Activated naive CD4-positive, alpha-beta T cell treated with anti-CD3 and anti-CD28 coated beads, Interleukin-2, amount 50 U/mL, for 72 hours (primary cell): ENCODE measurements around the gene RRP15. TPM values are rescaled to one million over a fixed set of nuclear protein-coding genes. Genes with fewer than 3 reads are reported as not detected.
A peak's percentile ranks its signal among the peaks of the same experiment; 100 is the strongest.

Experiments used
- ATAC-seq, 2 donors: fragments of 150-1000 bp; cut with Tn5 transposase; 2 replicates each; pipeline ENCODE4 v1.10.0; 2021; ENCODE audit warnings: mild to moderate bottlenecking in 2 of 2, moderate library complexity in 2 of 2
- DNase-seq, 2 donors: peaks; one replicate each; pipeline ENCODE4 v3.0.0; 2021 to 2022; ENCODE audit warnings: low spot score in 2 of 2
- H3K27ac Mint-ChIP-seq, 2 donors: one replicate each; pipeline ENCODE4 v1.8.0; 2022; ENCODE audit warnings: mild to moderate bottlenecking in 2 of 2, mixed read lengths in 2 of 2
- H3K36me3 Mint-ChIP-seq, 2 donors: one replicate each; pipeline ENCODE4 v1.8.0; 2022; ENCODE audit warnings: mixed read lengths in 2 of 2
- H3K9me3 Mint-ChIP-seq, 2 donors: one replicate each; pipeline ENCODE4 v1.8.0; 2022; ENCODE audit warnings: mixed read lengths in 2 of 2
- total RNA-seq, 2 donors: library from RNA; stranded (reverse); gene quantifications; one replicate each; pipeline ENCODE4 v1.2.3, GENCODE V29; 2022

Gene RRP15
- total RNA-seq, 2 donors from 2014 or later, result 7.9 to 18.8 TPM

DNA sequence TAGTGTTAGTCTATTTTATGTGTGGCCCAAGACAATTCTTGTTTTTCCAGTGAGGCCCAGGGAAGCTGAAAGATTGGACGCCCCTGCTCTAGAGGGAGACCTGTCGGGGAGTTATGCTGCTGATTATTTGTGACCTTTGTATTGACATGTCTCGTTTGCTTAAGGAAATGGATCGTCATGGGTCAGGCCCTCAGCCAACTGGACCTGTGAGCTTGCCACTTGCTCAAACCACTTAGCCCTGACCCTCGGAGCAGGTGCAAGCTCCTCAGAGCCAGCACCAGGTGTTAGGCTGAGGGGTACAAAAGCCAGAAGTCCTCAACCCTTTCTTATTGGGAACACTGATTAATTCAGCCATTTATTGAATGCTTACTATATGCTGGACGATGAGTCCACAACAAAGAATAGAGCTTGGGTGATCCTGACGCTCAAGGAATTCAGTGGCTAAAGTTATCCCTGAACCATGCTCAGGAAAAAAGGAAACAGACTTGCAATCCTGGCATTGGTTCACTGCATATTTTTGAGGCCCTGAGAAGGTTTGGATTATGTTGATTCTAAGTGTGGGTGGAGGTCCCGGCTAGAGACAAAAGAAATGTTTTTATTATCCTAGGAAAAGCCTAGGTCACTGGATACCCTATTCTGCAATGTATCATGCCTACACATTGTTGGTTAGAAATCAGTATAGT, 79.1 kb downstream of the RRP15 start:
- no peak for ATAC-seq
- Mint-ChIP-seq H3K27ac (no peak overlapping the region), H3K36me3 (no peaks in the 10 kb centered on the region), H3K9me3 (no peaks in the 10 kb centered on the region)
- no peak for DNase-seq

DNA sequence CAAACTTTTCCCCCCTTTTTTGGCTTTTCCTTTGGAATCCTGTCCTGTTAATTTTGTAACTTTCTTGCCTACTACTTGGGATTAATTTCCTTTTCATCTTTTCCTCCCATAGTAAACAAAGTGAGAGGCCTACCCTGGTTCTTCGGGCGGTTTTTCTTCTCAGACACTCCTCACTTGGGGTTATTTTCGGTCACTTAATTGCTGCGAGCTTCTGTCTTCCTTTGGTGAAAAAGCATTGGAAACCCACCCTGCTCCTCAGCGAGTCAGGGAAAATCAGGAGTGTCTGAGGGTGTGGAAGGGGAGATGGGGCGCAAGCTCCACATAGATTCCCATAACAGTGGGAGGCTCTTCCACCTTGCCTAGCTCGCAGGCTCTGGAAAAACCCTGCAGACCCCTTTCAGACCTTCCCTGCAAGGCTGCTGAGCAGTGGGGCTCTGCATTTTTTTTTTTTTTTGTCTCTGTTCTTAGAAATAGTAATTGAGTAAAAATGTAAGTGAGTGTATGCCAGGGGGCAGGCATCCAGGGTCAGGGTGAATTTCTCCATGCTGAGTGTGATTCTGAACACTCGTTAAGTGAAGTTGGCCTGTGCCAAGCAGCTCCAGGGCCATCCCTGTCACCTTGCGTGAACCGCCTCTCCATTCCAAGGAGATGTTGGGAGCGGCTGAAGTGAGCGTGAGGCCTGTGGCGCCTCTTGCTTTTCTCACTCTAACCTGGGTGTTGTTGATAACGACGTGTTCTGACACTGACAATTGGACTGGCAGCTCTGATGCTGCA, 80.3 kb downstream of the RRP15 start:
- peaks cover 0 to 6% of the 10 kb centered on the region in 2 donors for H3K36me3 Mint-ChIP-seq
- DNase-seq (no peak), ATAC-seq (no peak)
- no peaks in the 10 kb centered on the region for H3K9me3 Mint-ChIP-seq
- no peak overlapping the region for H3K27ac Mint-ChIP-seq

DNA sequence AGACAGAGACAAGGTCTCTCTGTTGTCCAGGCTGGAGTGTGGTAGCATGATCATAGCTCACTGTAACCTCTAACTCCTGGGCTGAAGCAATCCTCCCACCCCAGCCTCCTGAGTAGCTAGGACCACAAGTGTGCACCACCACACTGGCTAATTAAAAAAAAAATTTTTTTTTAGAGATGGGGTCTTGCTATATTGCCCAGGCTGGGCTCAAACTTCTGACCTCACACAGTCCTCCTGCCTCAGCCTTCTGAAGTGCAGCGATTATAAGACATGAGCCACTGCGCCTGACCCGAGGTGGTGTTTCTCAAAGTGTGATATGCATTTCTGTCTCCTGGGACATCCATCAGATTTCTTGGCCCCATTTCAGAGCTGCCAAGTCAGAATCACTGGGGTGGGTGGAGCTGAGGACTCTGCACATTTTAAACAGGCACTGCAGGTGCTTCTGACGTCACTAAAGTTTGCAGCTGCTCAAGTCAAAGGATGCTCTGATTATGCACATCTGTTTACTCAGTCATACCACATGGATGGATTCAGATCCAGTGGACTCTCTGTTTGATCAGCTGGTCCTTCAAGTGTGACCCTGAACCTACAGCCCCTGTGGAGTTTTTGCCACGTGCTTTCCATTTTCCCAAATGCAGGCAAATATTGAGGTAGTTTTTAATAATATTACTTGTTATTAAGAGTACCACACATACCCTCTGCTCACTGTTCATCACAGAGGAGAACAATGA, 81.4 kb downstream of the RRP15 start:
- DNase-seq (no peak), ATAC-seq (no peak)
- Mint-ChIP-seq H3K9me3 (no peaks in the 10 kb centered on the region), H3K27ac (no peak overlapping the region), H3K36me3 (peaks cover 0 to 6% of the 10 kb centered on the region in 2 donors)

DNA sequence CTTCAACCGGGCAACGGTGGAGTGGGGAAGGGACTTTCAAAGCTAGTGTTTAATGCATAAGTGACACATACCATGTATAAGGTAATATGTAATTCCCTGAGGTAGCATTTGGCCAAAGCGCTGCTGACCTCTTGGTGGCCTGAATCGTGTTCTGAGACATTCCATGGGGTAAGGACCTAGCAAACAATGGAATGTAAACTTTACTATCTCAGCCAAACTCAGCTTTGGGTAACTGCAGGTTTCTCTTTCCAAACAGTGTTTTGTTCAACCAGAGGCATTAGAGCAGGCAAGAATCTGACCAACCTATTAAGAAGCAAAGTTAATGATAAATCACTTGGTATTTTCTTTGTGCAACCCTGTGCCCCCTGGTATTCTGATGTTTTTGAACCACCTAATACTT, 82.0 kb downstream of the RRP15 start:
- Mint-ChIP-seq H3K36me3 (peaks cover 0 to 6% of the 10 kb centered on the region in 2 donors), H3K27ac (no peak overlapping the region), H3K9me3 (no peaks in the 10 kb centered on the region)
- DNase-seq (no peak), ATAC-seq (no peak)

DNA sequence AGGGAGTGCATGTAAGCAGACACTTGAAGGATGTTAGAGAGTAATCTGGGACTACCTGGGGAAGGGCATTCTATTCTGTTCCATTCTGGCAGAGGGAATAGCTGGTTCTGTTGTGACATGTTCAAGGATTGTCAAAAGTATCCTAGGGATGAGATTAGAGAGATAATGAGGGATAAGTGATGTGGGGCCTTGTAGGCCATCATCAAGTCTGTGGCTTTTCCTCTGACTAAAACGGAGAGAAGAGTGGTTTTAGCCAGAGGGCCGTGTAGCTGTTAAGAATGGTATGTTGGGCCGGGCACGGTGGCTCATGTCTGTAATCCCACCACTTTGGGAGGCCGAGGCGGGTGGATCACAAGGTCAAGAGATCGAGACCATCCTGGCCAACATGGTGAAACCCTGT, 83.6 kb downstream of the RRP15 start:
- no peak for DNase-seq
- no peaks in the 10 kb centered on the region for H3K9me3 Mint-ChIP-seq
- ATAC-seq, result no peak
- no peak overlapping the region for H3K27ac Mint-ChIP-seq
- H3K36me3 Mint-ChIP-seq, result peaks cover 0 to 6% of the 10 kb centered on the region in 2 donors

DNA sequence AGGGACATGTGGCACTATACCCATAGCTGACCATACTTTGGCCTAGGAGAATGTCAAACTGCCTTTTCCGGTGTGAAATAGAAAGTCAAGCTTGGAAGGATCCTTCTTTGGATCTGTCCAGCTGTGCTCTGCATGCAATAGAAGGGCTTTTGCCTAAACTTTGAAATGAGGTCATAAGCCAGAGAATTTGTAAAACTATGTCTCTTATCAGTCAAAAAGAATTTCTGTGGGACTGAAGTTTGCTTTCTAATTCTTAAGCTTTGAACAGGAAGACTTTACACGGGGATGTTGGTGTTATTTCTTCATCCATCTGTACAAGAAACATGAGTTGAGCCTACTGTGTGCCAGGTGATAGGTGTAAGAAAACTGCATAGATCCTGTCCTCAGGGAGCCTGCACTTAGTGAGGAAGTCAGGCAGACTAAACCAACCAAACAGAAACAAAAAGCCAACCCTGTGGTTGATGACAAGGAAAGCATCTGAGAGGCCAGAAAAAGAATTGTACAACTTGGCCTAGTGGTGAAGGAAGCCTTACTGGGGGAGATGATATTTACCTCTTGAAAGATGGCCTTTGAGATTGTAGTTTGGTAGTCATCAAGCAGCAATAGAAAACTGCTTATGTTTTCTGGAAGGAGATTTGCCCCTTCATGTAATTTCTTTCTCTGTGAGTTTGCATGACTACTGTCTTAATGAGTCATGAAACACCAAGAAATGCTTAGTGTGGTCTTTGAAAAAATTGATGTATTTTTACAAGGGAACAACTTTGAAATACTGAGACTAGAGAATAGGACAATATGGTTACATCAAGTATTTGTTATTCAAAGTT, 84.8 kb downstream of the RRP15 start:
- Mint-ChIP-seq H3K36me3 (peaks cover 0 to 6% of the 10 kb centered on the region in 2 donors), H3K9me3 (no peaks in the 10 kb centered on the region), H3K27ac (no peak overlapping the region)
- no peak for DNase-seq
- peak in 1 of 2 donors; percentile 37 for ATAC-seq

DNA sequence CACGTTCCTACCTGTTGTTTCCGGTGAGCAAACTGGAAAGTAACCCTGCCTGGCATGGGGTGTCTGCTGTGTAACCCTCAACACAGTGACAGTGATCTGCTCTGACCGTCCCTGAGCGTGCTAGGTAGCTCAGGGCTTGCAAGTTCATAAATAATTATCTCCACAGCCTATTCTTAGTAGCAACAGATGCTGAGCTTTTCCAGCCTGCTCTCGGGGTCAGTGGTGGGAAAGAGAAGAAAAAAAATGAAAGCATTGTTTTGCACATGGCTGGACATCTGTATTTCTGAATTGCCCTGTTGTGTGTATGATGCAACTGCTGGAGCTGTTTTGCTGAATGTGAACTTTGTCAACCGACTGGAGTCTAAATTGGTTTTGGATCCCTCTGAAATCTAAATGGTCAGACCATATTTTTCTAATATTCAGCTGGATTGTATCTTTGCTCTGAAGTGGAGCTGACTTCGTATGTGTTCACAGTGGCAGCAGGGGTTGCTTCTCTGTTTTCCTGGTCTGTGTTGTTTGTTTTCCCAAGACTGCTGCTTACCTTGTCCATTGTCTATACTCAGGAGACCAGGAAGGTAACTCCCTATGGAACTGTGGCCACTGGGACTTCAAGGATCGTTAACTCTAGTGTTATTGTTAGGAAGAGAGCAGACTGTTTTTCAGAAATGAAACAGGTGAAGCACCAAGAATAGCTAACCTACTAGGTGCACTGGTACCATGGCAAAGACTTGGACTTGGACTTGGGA, 87.0 kb downstream of the RRP15 start:
- no peak for ATAC-seq
- peaks cover 0 to 6% of the 10 kb centered on the region in 2 donors for H3K36me3 Mint-ChIP-seq
- DNase-seq, result no peak
- no peaks in the 10 kb centered on the region for H3K9me3 Mint-ChIP-seq
- H3K27ac Mint-ChIP-seq, result no peak overlapping the region

DNA sequence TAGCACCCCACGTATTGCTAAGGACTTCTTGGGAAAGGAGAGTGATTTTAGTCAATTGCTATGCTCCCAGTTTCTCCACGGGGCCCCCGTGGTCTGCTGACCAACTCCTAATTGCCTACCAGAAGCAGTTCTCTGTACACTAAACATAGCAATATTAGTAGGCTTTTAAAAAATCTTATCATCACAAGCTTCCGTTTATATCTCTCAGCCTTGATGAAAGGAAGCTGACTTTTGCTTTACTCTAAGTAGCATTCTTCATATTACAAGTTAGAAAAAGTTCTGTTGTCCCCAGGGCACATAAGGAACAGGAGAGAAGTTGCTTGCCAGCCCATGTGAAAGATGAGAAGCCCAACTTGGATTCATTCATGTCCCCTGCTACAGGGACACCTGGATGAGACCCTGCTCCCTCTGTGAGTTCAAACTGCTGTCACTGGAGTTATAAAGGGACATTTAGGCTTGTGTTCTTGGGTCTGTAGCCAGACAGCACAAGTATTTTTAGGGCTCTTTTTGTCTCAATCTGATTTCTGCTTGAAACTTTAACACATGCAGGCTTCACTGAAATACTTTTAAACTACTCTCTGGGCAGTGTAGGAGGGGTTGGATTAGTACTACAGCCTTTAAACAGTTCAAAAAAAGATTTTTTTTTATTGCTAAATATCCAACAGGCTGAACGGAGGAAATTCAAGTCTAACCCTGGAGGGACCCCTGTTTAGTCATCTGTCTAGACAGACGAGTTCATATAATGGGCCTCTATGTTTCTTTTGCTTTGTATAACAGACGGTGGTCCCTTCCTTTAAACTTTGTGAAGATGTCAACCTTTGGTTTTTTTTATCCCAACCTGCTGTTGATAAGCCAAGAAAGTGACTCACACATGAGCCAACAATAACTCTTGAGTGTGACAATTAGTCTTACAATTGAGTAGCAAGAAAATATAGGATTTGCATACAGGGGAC, 89.6 kb downstream of the RRP15 start:
- Mint-ChIP-seq H3K9me3 (no peaks in the 10 kb centered on the region), H3K36me3 (peaks cover 0 to 4% of the 10 kb centered on the region in 2 donors), H3K27ac (no peak overlapping the region)
- no peak for ATAC-seq
- no peak for DNase-seq

DNA sequence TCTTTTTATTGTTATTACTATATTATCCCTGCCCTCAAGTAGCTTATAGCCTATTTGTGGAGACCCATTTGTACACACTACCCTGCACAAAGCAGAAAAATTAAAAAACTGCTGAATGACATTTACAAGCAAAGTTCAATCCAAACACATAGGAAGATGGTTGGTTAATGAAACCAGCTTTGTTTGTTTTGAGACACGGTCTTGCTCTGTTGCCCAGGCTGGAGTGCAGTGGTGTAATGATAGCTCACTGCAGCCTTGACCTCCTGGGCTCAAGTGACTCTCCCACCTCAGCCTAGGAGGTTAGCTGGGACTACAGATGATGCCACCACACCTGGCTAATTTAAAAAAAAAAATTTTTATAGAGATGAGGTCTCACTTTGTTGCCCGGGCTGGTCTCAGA, 91.6 kb downstream of the RRP15 start:
- no peak for DNase-seq
- Mint-ChIP-seq H3K36me3 (no peaks in the 10 kb centered on the region), H3K27ac (no peak overlapping the region), H3K9me3 (no peaks in the 10 kb centered on the region)
- ATAC-seq, result peak in 1 of 2 donors; percentile 2

DNA sequence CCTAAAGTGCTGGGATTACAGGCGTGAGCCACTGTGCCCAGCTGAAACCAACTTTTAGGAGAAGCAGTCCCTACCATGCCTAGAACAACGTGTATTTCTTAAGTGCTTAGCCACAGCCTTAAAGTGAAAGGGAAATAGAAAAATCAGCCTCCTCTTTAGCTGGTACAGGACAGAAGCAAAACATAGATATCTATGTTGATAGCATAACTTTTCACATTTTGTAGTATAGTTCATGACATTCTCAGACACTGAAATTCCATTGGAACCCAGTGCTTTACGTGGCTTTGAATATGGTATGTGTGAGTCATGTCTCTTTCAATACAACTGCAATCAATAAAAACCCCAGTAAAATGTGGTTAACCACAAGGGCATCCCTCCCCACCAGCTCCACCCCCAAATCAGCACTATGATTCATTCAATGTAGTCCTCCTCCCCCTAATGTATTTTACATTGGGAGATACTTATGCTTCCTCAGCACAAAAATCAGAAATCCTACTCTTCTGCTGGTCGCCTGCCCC, 92.1 kb downstream of the RRP15 start:
- ATAC-seq, result peak; percentile 97 to 98
- DNase-seq, result peak; percentile 46 to 59
- Mint-ChIP-seq H3K36me3 (no peaks in the 10 kb centered on the region), H3K9me3 (no peaks in the 10 kb centered on the region), H3K27ac (peak overlapping the region; percentile 29 to 76)

DNA sequence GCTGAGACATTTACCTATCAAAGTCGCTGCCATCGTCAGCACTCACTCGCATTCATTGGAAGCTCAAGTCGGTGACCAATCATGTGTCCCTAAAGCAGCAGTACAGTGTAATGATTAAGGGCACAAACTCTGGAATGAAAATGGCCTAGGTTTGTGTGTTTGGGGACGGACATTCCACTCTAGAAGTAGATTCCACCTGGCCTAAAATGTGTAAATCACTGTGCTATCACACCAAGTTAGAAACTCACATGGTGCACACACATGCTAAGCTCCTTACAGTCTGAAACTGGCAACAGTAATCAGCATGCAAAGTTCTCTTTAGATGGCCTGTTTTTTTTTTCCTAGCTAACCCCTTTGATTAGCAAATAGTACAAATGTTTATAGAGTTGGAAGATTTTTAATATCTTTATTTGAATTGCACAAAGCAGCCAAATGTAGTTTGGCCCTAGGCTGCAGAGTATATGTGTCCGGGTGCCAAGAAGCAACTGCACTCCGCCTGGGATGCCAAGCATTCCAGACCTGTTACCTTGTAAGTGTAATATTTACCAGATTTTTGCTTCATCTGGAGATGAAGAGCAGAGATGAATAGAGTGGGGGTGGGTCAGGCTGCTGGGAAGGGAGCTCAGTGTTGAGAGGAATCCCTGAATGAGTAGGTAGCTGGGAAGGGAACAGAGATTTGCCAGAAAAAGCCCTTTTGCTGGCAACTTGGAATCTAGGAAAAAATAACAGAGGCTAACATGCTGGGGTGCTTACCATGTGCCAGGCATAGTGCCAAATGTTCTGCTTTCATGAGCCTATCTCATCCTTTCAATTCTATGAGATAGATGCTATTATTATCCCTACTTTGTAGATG, 95.3 kb downstream of the RRP15 start:
- no peaks in the 10 kb centered on the region for H3K36me3 Mint-ChIP-seq
- no peak overlapping the region for H3K27ac Mint-ChIP-seq
- H3K9me3 Mint-ChIP-seq, result no peaks in the 10 kb centered on the region
- DNase-seq (no peak), ATAC-seq (no peak)

DNA sequence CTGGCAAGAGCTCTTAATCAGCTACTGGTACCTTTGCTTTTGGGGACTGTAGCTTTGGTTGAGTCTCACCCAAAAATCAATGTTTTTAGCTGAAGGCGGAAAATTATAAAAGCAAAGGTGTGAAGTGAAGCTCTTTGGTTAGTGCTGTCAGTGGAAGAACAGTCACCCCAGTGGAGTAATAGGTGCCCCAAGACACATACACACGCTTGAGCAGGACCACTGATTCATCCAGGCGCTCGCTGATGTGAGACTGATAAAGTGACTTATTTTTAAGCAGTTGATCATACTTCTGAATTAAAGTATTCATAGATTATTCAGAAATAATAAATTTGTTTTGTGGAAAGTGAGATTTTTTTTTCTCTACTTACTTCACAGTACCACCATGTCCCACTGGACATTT, 97.2 kb downstream of the RRP15 start:
- DNase-seq, result no peak
- no peaks in the 10 kb centered on the region for H3K36me3 Mint-ChIP-seq
- no peak for ATAC-seq
- no peaks in the 10 kb centered on the region for H3K9me3 Mint-ChIP-seq
- no peak overlapping the region for H3K27ac Mint-ChIP-seq

DNA sequence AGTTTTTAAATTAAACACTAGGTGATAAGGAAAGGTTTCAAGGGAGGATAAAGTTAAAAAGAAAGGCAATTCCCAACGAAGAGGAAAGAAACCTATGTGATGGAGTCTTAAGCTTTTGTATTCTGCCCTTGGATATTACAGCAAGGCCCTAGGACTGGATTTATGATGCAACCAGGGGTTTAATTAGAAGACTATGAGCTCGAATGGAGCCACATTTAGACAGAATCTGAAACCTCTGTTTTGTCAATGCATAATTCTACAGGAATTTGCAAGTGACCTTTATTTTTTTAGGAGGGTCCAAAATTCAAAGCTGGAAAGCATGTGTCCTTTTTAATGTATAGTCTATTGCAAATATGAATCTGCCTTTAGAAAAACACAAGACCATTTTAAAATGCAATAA, 98.0 kb downstream of the RRP15 start:
- H3K9me3 Mint-ChIP-seq, result no peaks in the 10 kb centered on the region

DNA sequence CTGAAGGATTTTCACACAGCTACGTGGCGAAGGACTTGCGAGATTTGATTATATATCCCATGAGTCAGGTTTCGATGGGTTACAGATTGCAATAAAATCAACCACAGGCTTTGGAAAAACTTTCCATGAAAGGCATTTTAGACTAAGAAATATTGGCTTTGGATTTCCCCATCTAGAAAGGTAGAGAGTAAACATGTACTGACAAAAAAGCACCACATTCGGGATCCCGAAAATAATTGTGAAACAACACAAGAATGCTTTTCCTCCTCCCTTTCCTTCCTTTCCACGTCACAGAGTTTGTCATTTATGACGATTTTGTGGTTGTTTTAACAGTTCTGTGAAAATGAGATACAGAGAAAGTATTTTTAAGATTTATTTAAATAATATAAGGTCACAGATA, 98.6 kb downstream of the RRP15 start:
- Mint-ChIP-seq H3K36me3 (no peaks in the 10 kb centered on the region), H3K9me3 (no peaks in the 10 kb centered on the region), H3K27ac (no peak overlapping the region)
- ATAC-seq (no peak), DNase-seq (no peak)

More for the DNA sequence above, 98.0 kb downstream of the RRP15 start:
- DNase-seq, result no peak
- Mint-ChIP-seq H3K27ac (no peak overlapping the region), H3K36me3 (no peaks in the 10 kb centered on the region)
- ATAC-seq, result no peak
